ENCODE measurements around the gene GFRA1. TPM values are rescaled to one million over a fixed set of nuclear protein-coding genes. Genes with fewer than 3 reads are reported as not detected.

The GFRA1 gene
- polyA plus RNA-seq, 1 donor (not counting 4 experiments of a cell fraction or from before 2014, with no cell fraction given): not detected

DNA sequence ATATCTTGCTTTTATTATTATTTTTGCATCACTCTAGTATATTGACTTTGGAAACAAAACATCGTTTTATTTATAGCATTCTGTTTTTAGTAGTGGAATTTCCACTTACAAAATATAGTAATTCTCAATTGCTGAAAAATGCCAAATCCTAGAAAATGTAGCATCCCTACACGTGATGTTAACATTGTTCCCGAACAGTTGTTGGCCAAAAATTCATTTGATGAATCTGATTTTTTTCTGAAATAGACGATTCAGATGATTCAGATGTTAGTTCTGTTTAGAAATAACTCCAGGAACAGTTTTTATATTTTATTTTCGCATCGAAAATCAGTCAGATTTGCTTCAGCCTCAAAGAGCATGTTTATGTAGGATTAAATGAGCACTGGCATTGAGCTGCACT is 122.4 kb downstream of the GFRA1 start:
- no peak overlapping the region for H3K9ac ChIP-seq (ENCODE audit: control insufficient read depth, extremely low read depth, insufficient read depth, low read length)
- TF ChIP-seq, protein P1, sequence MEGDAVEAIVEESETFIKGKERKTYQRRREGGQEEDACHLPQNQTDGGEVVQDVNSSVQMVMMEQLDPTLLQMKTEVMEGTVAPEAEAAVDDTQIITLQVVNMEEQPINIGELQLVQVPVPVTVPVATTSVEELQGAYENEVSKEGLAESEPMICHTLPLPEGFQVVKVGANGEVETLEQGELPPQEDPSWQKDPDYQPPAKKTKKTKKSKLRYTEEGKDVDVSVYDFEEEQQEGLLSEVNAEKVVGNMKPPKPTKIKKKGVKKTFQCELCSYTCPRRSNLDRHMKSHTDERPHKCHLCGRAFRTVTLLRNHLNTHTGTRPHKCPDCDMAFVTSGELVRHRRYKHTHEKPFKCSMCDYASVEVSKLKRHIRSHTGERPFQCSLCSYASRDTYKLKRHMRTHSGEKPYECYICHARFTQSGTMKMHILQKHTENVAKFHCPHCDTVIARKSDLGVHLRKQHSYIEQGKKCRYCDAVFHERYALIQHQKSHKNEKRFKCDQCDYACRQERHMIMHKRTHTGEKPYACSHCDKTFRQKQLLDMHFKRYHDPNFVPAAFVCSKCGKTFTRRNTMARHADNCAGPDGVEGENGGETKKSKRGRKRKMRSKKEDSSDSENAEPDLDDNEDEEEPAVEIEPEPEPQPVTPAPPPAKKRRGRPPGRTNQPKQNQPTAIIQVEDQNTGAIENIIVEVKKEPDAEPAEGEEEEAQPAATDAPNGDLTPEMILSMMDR (optimal IDR thresholded peaks at IDR 0.05 in 1 of 3, IDR thresholded peaks at IDR 0.05 in 1 of 3, conservative IDR thresholded peaks at IDR 0.05 in 1 of 3; ENCODE audit: extremely low read depth in 1 of 3, insufficient read depth in 2 of 3, low read length in 3 of 3): no peak
- TF ChIP-seq EZH2 (IDR thresholded peaks at IDR 0.05; ENCODE audit: low read length): no peak
- no peak overlapping the region for H2AFZ ChIP-seq (ENCODE audit: control insufficient read depth, low read length)
- H3K36me3 ChIP-seq (ENCODE audit: control insufficient read depth in 2 of 2, extremely low read depth in 1 of 2, insufficient read depth in 2 of 2, low read length in 2 of 2): no peaks in the 10 kb centered on the region
- H3K4me1 ChIP-seq (ENCODE audit: control insufficient read depth, extremely low read depth, insufficient read depth, low read length): no peaks in the 10 kb centered on the region
- no peak overlapping the region for H3K4me3 ChIP-seq (ENCODE audit: control insufficient read depth in 2 of 3, extremely low read depth in 1 of 3, insufficient read depth in 2 of 3, low read depth in 1 of 3, low read length in 3 of 3)
- no peak overlapping the region for H3K4me2 ChIP-seq (ENCODE audit: control insufficient read depth, extremely low read depth, insufficient read depth, low read depth, low read length)
- DNase-seq (ENCODE audit: low read depth, low spot score) (no peak), FAIRE-seq (no peak)
- no peaks in the 10 kb centered on the region for H3K9me3 ChIP-seq (ENCODE audit: control insufficient read depth, low read depth, low read length)
- no peak overlapping the region for H3K27ac ChIP-seq (ENCODE audit: control insufficient read depth, insufficient read depth, low read length)
- H4K20me1 ChIP-seq (ENCODE audit: control insufficient read depth, extremely low read depth, insufficient read depth, low read length): no peaks in the 10 kb centered on the region
- no peaks in the 10 kb centered on the region for H3K79me2 ChIP-seq (ENCODE audit: control insufficient read depth, insufficient read depth, low read length)
- dilution Hi-C loops (cut with MboI; ENCODE audit: extremely low pct_ligation_motif_present, low sequenced_read_pairs): no loop called here
- no peaks in the 10 kb centered on the region for H3K27me3 ChIP-seq (ENCODE audit: control insufficient read depth, extremely low read depth, insufficient read depth, low read length)
- no peaks in the 10 kb centered on the region for H3K9me1 ChIP-seq (ENCODE audit: control insufficient read depth, extremely low read depth, insufficient read depth, low read length)

DNA sequence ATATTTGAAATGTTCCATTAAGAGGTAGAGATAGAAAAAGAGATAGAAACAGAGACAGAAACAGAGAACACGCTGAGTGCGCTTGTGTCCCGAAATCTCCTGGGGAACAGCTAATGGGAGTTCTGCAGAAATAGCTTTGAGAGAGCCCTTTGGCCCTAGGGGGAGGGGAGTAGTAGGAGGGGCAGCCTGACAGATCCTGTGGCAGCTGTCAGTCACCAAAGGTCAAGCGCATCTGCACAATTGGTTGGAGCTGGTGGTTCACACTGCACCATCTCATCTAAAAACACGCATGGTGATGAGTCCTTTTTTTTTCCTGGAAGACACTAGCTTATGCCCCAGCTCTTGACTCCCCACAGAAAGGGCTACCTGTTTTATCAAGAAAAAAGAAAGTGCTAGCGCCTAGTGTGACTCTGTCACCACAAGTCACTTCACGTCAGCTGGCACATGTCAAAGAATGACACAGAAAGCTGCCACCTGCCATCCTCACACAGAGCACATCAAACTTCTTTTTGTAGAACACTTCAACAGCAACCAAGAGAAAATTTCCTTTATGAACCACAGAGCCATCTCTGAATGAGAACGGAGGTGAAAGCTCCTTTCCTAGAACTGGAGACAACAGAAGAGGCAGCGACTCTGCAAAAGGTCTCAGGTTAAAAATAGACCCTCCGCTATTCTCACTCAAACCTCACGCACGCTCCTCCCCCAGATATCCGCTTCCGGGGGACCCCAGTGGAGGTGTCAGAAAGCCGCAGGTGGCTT is 125.7 kb downstream of the GFRA1 start:
- Histone ChIP-seq H3K27me3 (ENCODE audit: control insufficient read depth, extremely low read depth, insufficient read depth, low read length) (no peaks in the 10 kb centered on the region), H3K36me3 (ENCODE audit: control insufficient read depth in 2 of 2, extremely low read depth in 1 of 2, insufficient read depth in 2 of 2, low read length in 2 of 2) (no peaks in the 10 kb centered on the region), H3K9me3 (ENCODE audit: control insufficient read depth, low read depth, low read length) (no peaks in the 10 kb centered on the region), H3K9ac (ENCODE audit: control insufficient read depth, extremely low read depth, insufficient read depth, low read length) (no peak overlapping the region), H3K27ac (ENCODE audit: control insufficient read depth, insufficient read depth, low read length) (no peak overlapping the region), H3K4me1 (ENCODE audit: control insufficient read depth, extremely low read depth, insufficient read depth, low read length) (no peaks in the 10 kb centered on the region), H3K79me2 (ENCODE audit: control insufficient read depth, insufficient read depth, low read length) (no peaks in the 10 kb centered on the region), H3K4me3 (ENCODE audit: control insufficient read depth in 2 of 3, extremely low read depth in 1 of 3, insufficient read depth in 2 of 3, low read depth in 1 of 3, low read length in 3 of 3) (no peak overlapping the region), H3K4me2 (ENCODE audit: control insufficient read depth, extremely low read depth, insufficient read depth, low read depth, low read length) (no peak overlapping the region), H4K20me1 (ENCODE audit: control insufficient read depth, extremely low read depth, insufficient read depth, low read length) (no peaks in the 10 kb centered on the region), H3K9me1 (ENCODE audit: control insufficient read depth, extremely low read depth, insufficient read depth, low read length) (no peaks in the 10 kb centered on the region), H2AFZ (ENCODE audit: control insufficient read depth, low read length) (no peak overlapping the region)
- dilution Hi-C loops (cut with MboI; ENCODE audit: extremely low pct_ligation_motif_present, low sequenced_read_pairs): no loop called here
- DNase-seq (ENCODE audit: low read depth, low spot score) (no peak), FAIRE-seq (no peak)
- no peak for TF ChIP-seq EZH2 (IDR thresholded peaks at IDR 0.05; ENCODE audit: low read length)
- TF ChIP-seq, protein P1 (optimal IDR thresholded peaks at IDR 0.05 in 1 of 3, IDR thresholded peaks at IDR 0.05 in 1 of 3, conservative IDR thresholded peaks at IDR 0.05 in 1 of 3; ENCODE audit: extremely low read depth in 1 of 3, insufficient read depth in 2 of 3, low read length in 3 of 3): no peak
